Esophagus (tissue), 2 donors: ENCODE data around the gene ZDHHC14. TPM values are rescaled to one million over a fixed set of nuclear protein-coding genes. Genes with fewer than 3 reads are reported as not detected.
A peak's percentile ranks its signal among the peaks of the same experiment; 100 is the strongest.

Source experiments
- H3K27ac ChIP-seq, 2 donors: one replicate each; pipeline ENCODE4 v1.5.1; 2013; ENCODE audit warnings: low read depth in 2 of 2, mild to moderate bottlenecking in 2 of 2, inconsistent platforms in 1 of 2, low read length in 1 of 2, moderate library complexity in 1 of 2
- H3K27me3 ChIP-seq, 2 donors: one replicate each; pipeline ENCODE4 v1.6.1; 2013; ENCODE audit warnings: low read length in 2 of 2, control low read depth in 1 of 2, mild to moderate bottlenecking in 1 of 2; ENCODE audit not compliant: insufficient read depth in 2 of 2, control insufficient read depth in 1 of 2
- H3K36me3 ChIP-seq, 2 donors: one replicate each; pipeline ENCODE4 v1.6.1; 2013; ENCODE audit warnings: low read length in 1 of 2; ENCODE audit not compliant: control insufficient read depth in 2 of 2, insufficient read depth in 2 of 2
- H3K4me1 ChIP-seq, 2 donors: one replicate each; pipeline ENCODE4 v1.6.1; 2013; ENCODE audit warnings: low read length in 1 of 2; ENCODE audit not compliant: control insufficient read depth in 2 of 2, insufficient read depth in 2 of 2
- H3K4me3 ChIP-seq, 2 donors: one replicate each; pipeline ENCODE4 v1.5.1; 2013; ENCODE audit warnings: low read length in 2 of 2, mild to moderate bottlenecking in 2 of 2, low read depth in 1 of 2, moderate library complexity in 1 of 2
- H3K9me3 ChIP-seq, 2 donors: one replicate each; pipeline ENCODE4 v1.6.1; 2013; ENCODE audit warnings: mild to moderate bottlenecking in 2 of 2, low read depth in 1 of 2, low read length in 1 of 2, moderate library complexity in 1 of 2; ENCODE audit not compliant: control insufficient read depth in 2 of 2, insufficient read depth in 1 of 2
- WGBS, 2 donors: extraction: QIAGEN DNeasy Blood & Tissue Kit; methylation state at CpG; one replicate each; pipeline ENCODE4 v1.1.7; 2013; 5-methylcytosine and 5-hydroxymethylcytosine counted together
- polyA plus RNA-seq, 2 donors: library from polyadenylated mRNA; stranded (reverse); fragments of 200-250 nt; gene quantifications; one replicate each; pipeline ENCODE4 v1.2.3, GENCODE V29; 2013
- donor health status: healthy with polysubstance abuse.
- donor health status: Bipolar disorder and iron deficiency.

The ZDHHC14 gene
- polyA plus RNA-seq, 2 donors = 2.9 to 3.7 TPM

DNA sequence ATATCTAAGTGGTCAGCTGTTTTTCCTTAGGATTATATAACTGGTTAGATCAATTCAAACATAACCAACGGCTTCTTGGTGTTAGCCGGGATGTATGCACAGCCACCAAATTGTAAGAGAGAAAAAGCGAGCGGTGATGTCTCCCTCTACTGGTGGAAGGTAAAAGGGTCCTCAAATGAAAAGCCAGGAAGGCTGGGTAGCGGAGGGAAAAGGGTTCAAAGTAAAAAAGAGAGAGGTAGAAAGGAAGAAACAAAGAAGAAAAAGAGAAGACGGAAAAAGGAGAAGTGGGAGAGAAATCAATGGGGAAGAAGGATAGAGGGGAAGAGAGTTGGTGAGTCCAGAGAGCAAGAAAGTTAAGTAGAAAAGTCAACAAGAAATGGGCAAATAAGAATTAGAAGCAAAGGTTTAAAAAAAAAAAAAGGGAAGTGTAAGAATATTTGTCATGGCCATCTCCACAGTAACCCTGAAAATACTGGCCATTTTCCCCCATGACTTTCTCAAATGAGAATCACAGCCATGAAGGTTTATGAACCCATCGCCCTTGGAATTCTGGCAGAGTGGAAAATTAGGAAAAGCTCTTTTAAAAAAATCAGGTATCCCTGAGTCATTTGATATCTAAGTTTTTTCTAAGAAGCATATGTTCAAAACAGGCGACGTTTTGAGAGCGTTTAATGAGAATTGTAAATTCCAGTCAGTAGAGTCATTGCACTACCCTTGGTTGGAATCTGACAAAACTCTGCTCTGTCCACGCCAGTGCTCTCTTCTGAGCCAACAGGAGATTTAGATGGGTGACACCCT, 286.4 kb downstream of the ZDHHC14 start:
- peaks cover 3 to 5% of the 10 kb centered on the region in 2 donors for H3K4me1 ChIP-seq
- 41 to 44% methylated on average over 11 of the region's 11 CpGs for WGBS, 2 donors
- H3K27ac ChIP-seq = no peak overlapping the region
- H3K36me3 ChIP-seq = peaks cover 0 to 3% of the 10 kb centered on the region in 2 donors
- no peaks in the 10 kb centered on the region for H3K9me3 ChIP-seq
- no peak overlapping the region for H3K4me3 ChIP-seq
- no peaks in the 10 kb centered on the region for H3K27me3 ChIP-seq

DNA sequence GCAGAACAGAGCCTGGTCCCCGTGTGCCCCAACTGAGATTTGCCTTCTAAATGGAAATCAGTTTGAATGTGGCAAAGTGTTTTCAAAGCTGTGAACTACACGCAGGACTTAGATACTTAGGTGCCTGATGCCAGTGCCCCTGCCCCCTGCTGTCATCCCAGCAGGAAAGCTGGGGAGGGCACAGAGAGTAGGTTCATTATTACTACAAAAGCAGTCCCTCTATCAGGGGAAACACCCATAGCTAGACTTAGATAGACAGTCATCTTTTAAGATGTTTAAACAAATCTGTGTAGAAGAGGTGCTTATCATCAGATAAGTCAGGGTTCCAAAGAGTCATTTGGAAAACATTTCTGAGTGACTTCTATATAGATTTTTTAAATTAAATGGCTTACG, 287.0 kb downstream of the ZDHHC14 start:
- H3K36me3 ChIP-seq = peaks cover 0 to 3% of the 10 kb centered on the region in 2 donors
- H3K27me3 ChIP-seq = no peaks in the 10 kb centered on the region
- H3K9me3 ChIP-seq = no peaks in the 10 kb centered on the region
- no peak overlapping the region for H3K4me3 ChIP-seq
- no peak overlapping the region for H3K27ac ChIP-seq
- H3K4me1 ChIP-seq = peaks cover 3 to 5% of the 10 kb centered on the region in 2 donors
- WGBS, 2 donors = 82 to 88% methylated on average over 3 of the region's 3 CpGs

DNA sequence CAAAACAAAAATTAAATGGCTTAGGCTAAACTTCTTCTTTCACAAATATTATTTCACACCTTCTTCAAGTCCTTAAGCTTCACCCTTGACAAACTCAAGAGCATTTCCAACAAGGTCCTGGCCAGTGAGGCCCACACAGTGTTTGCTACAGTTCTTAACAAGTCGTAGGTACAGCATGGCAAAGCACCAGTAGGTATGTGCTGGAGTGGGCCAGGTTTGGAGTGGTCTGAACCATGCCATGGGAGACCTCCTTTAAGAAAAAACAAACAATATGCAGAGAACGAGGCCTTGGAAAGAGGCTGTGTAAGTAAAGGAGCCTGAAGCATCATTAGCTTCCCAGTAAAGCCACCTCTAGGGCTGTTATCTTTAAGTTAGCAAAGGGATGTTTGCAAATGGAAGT, 287.7 kb downstream of the ZDHHC14 start:
- Histone ChIP-seq H3K27ac (no peak overlapping the region), H3K9me3 (no peaks in the 10 kb centered on the region), H3K36me3 (peaks cover 0 to 3% of the 10 kb centered on the region in 2 donors), H3K4me1 (peaks cover 3 to 5% of the 10 kb centered on the region in 2 donors), H3K4me3 (no peak overlapping the region), H3K27me3 (no peaks in the 10 kb centered on the region)
- WGBS, 2 donors = 85 to 94% methylated on average over 2 of the region's 2 CpGs

DNA sequence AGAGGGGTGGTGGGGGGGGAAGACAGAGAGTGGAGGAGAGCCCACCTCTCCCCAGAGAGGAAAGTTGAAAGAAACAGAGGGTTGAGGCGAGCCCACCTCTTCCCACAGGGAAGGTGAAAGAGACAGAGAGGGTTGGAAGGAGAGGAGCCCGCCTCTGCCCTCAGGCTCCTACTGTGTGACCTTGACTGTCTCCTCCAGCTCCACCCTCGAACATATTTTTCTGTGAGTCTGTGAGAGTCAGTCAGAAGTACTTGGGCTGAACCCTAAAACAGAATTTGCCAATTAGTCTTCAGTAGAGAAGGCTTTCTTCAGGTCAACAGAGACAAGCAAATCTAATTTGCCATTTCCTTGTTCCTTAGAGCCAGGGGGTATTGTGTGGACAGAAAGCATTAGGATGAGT, 288.3 kb downstream of the ZDHHC14 start:
- H3K36me3 ChIP-seq = peaks cover 0 to 3% of the 10 kb centered on the region in 2 donors
- WGBS, 2 donors = 55 to 69% methylated on average over 3 of the region's 3 CpGs
- H3K4me3 ChIP-seq = no peak overlapping the region
- H3K9me3 ChIP-seq = no peaks in the 10 kb centered on the region
- H3K4me1 ChIP-seq = peaks cover 3 to 5% of the 10 kb centered on the region in 2 donors
- peak overlapping the region; percentile 32 to 61 for H3K27ac ChIP-seq
- H3K27me3 ChIP-seq = no peaks in the 10 kb centered on the region

DNA sequence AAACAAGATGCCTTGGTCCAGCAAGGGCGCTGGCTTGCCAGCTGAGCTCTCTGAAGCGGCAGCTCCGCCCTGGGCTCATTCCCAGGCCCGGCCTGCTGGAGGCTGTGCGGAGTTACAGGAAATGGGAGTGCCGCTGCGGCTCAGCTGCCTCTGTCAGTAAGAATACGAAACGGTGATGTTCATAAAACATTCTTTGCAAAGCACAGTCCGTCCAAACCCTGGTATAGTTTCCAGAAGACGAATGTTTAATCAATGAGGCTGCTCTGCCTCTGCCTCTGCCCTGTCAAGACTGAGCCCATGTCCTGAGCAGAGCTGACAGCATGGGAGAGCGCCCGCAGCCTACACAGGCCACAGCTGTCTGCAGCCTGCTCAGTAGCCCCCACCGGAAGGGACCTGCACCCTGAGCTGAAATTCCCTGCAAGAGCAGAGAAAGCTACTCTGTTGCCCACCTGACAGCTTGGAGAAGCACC, 288.8 kb downstream of the ZDHHC14 start:
- no peaks in the 10 kb centered on the region for H3K9me3 ChIP-seq
- H3K4me3 ChIP-seq = no peak overlapping the region

DNA sequence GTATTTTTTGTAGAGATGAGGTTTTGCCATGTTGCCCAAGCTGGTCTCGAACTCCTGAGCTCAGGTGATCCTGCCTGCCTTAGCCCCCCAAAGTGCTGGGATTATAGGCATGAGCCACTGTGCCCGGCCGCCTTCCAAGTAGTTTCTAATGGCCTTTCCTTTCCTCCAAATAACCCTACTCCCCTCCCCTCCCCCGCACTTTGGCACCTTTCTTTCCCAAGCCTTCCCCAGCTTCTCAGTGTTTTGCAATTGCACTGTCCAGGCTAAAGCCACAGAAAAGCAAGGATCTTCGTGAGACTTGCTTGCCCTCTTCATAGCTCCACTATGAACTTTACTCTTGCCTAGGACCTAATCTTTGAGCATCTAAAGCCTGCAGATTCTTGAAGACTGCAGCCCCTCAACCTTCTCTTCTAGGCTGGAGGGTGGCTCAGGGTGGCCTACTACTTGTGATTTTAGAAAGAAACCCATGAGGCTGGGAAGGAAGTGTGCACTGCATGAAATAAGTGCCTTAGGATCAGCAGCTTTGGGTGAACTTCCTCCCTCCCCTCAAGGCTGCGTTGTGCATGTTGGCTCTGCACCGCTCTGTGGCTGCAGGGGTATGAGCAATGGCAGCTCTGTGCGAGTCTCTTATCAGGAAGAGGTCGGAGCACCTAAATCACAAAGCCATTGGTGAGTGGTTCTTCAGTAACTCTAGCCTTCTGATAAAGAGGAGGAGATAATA, 289.6 kb downstream of the ZDHHC14 start:
- H3K4me3 ChIP-seq = no peak overlapping the region
- 88 to 89% methylated on average over 9 of the region's 9 CpGs for WGBS, 2 donors
- H3K36me3 ChIP-seq = no peaks in the 10 kb centered on the region
- peaks cover 3 to 5% of the 10 kb centered on the region in 2 donors for H3K4me1 ChIP-seq
- H3K27me3 ChIP-seq = no peaks in the 10 kb centered on the region
- no peaks in the 10 kb centered on the region for H3K9me3 ChIP-seq
- peak overlapping the region in 1 of 2 donors; percentile 45 for H3K27ac ChIP-seq

More for the DNA sequence above, 288.8 kb downstream of the ZDHHC14 start:
- Histone ChIP-seq H3K27ac (peak overlapping the region; percentile 45 to 61), H3K4me1 (peaks cover 3 to 5% of the 10 kb centered on the region in 2 donors), H3K27me3 (no peaks in the 10 kb centered on the region), H3K36me3 (no peaks in the 10 kb centered on the region)
- 18 to 33% methylated on average over 14 of the region's 14 CpGs for WGBS, 2 donors

DNA sequence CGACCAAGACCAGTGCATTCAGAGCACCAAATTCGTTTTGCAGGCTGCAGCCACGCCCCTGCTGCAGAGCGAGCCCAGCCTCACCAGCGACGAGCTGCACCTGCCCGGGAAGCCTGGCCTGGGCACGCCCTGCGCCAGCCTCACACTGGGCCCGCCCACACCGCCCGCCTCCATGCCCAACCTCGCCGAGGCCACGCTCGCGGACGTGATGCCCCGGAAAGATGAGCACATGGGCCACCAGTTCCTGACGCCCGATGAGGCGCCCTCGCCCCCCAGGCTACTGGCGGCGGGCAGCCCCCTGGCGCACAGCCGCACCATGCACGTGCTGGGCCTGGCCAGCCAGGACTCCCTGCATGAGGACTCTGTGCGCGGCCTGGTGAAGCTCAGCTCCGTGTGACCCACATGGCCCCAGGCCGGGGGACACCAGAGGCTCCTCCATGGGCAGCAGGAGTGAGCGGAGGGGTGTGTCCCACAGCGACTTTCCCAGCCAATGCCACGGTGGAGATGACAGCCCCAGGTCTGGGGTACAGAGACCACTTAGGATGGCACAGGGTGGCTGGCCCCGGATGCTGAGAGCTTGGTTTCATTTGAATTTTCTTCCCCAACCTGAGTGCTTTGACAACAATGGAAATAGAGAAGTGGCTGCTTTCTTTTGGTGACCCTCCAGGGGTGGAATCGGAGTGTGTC, 291.9 kb downstream of the ZDHHC14 start:
- 94 to 95% methylated on average over 37 of the region's 37 CpGs for WGBS, 2 donors
- Histone ChIP-seq H3K9me3 (no peaks in the 10 kb centered on the region), H3K27ac (no peak overlapping the region), H3K4me3 (no peak overlapping the region), H3K27me3 (no peaks in the 10 kb centered on the region), H3K36me3 (peaks cover 0 to 3% of the 10 kb centered on the region in 2 donors), H3K4me1 (peaks cover 3 to 5% of the 10 kb centered on the region in 2 donors)

DNA sequence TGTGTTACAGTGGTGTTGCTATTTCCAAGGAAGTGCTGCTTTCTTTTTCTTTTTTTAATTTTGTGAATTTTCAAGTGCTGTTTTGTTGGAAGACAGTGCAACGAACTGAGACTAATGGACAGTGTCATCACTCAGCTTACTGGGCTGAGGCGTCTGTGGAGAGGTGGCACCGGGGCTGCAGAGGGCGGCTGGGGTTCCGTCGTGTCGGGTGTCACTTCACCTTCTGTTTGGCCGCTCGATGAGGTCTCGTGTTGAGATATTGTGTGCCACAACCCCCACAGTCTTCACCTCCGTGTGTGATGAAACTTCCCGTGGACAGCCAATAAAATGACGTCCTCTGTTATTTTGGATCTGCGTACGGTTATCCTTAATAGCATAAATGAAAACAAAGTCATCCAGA, 292.6 kb downstream of the ZDHHC14 start:
- no peak overlapping the region for H3K27ac ChIP-seq
- no peaks in the 10 kb centered on the region for H3K9me3 ChIP-seq
- peaks cover 3 to 5% of the 10 kb centered on the region in 2 donors for H3K4me1 ChIP-seq
- no peaks in the 10 kb centered on the region for H3K27me3 ChIP-seq
- peaks cover 0 to 3% of the 10 kb centered on the region in 2 donors for H3K36me3 ChIP-seq
- 90 to 93% methylated on average over 15 of the region's 15 CpGs for WGBS, 2 donors
- no peak overlapping the region for H3K4me3 ChIP-seq

DNA sequence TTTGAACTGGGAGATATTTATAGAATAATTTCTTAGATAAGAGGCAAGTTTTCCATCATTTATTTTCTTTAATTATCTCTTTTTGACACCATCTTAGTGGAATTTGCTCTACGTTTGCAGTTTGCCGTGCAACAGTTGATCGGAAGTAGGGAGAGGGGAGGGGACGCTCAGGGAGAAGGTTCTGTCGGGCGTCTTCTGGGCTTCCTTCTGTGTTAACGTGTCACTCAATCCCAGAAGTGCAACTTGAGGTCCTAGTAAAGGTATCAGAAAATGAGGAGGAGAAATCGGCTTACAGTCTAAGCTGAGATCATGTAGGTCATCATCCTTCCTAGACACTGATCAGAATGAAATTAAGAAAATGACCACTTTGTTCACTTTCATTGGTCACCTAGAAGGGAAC, 293.1 kb downstream of the ZDHHC14 start:
- peaks cover 0 to 3% of the 10 kb centered on the region in 2 donors for H3K36me3 ChIP-seq
- no peaks in the 10 kb centered on the region for H3K9me3 ChIP-seq
- H3K27me3 ChIP-seq = no peaks in the 10 kb centered on the region
- 94 to 96% methylated on average over 8 of the region's 8 CpGs for WGBS, 2 donors
- H3K4me1 ChIP-seq = peaks cover 3 to 5% of the 10 kb centered on the region in 2 donors
- H3K4me3 ChIP-seq = no peak overlapping the region
- no peak overlapping the region for H3K27ac ChIP-seq
